HEK293 (cell line): Measurements from ENCODE around the gene SHROOM3.

Source experiments
- CTCF ChIA-PET: fragments of 350-600 bp; formaldehyde crosslinking; extraction: SDS; loops from one replicate; lab custom pipeline; 2021; ENCODE audit warnings: antibody characterized with exemption; lab: Yijun Ruan, JAX
- POLR2A ChIA-PET: fragments of 300-600 bp; formaldehyde crosslinking; extraction: SDS; loops from one replicate; lab custom pipeline; 2020; ENCODE audit warnings: antibody characterized with exemption, inconsistent platforms; lab: Yijun Ruan, JAX
- H3K27ac ChIP-seq: fragments of 200-500 bp; sonication (Bioruptor generic); 2 replicates; pipeline ENCODE4 v1.5.1; 2014; ENCODE audit warnings: low read depth, low read length, control low read depth, inconsistent platforms; ENCODE audit errors: extremely low read depth
- H3K36me3 ChIP-seq, 2 experiments: fragments of 200-500 bp in 1 of 2; sonication (Bioruptor generic) in 1 of 2; 1 replicate in 1 of 2; 2 replicates in 1 of 2; pipeline ENCODE4 v1.5.1; 2014 to 2017; ENCODE audit warnings: inconsistent platforms in 2 of 2, low read length in 2 of 2; ENCODE audit not compliant: control insufficient read depth in 2 of 2, insufficient read depth in 1 of 2
- H3K4me1 ChIP-seq: fragments of 200-500 bp; sonication (Bioruptor generic); 2 replicates; pipeline ENCODE4 v1.5.1; 2014; ENCODE audit warnings: mild to moderate bottlenecking, low read length, inconsistent platforms; ENCODE audit not compliant: control insufficient read depth, insufficient read depth
- H3K4me3 ChIP-seq: 2 replicates; pipeline ENCODE4 v1.5.1; 2011; ENCODE audit warnings: low read depth, mild to moderate bottlenecking, control low read depth, low read length, moderate library complexity
- H3K9me3 ChIP-seq: fragments of 200-500 bp; sonication (Bioruptor generic); 2 replicates; pipeline ENCODE4 v1.5.1; 2014; ENCODE audit warnings: low read depth, low read length, inconsistent platforms; ENCODE audit not compliant: control insufficient read depth, insufficient read depth
- ATF2 ChIP-seq: fragments of 450-650 bp; formaldehyde crosslinking; IDR thresholded peaks from 2 replicates; pipeline ENCODE4 v1.5.1; 2016; ENCODE audit warnings: missing biosample characterization, missing genetic modification characterization, low read depth
- CTCF ChIP-seq: fragments of 450-650 bp; formaldehyde crosslinking; IDR thresholded peaks from 2 replicates; pipeline ENCODE4 v1.5.1; 2016; ENCODE audit warnings: missing biosample characterization, missing genetic modification characterization
- EGR2 ChIP-seq: fragments of 450-650 bp; formaldehyde crosslinking; IDR thresholded peaks from 2 replicates; pipeline ENCODE4 v1.5.1; 2016; ENCODE audit warnings: low read depth, missing biosample characterization, missing genetic modification characterization
- GLIS2 ChIP-seq: fragments of 450-650 bp; formaldehyde crosslinking; IDR thresholded peaks from 2 replicates; pipeline ENCODE4 v1.5.1; 2016; ENCODE audit warnings: missing biosample characterization, missing genetic modification characterization
- PATZ1 ChIP-seq: fragments of 450-650 bp; formaldehyde crosslinking; IDR thresholded peaks from 2 replicates; pipeline ENCODE4 v1.5.1; 2016; ENCODE audit warnings: missing biosample characterization, missing genetic modification characterization
- SP2 ChIP-seq: fragments of 450-650 bp; formaldehyde crosslinking; IDR thresholded peaks from 2 replicates; pipeline ENCODE4 v1.5.1; 2016; ENCODE audit warnings: missing biosample characterization, missing genetic modification characterization
- ZBTB1 ChIP-seq: fragments of 450-650 bp; formaldehyde crosslinking; IDR thresholded peaks from 2 replicates; pipeline ENCODE4 v1.5.1; 2016; ENCODE audit warnings: missing biosample characterization, missing genetic modification characterization
- ZBTB20 ChIP-seq: fragments of 450-650 bp; formaldehyde crosslinking; IDR thresholded peaks from 2 replicates; pipeline ENCODE4 v1.5.1; 2016; ENCODE audit warnings: missing biosample characterization, missing genetic modification characterization
- ZFHX2 ChIP-seq: fragments of 450-650 bp; formaldehyde crosslinking; conservative IDR thresholded peaks from 2 replicates; pipeline ENCODE4 v1.5.1; 2016; ENCODE audit warnings: missing biosample characterization, missing genetic modification characterization
- ZNF133 ChIP-seq: fragments of 450-650 bp; formaldehyde crosslinking; IDR thresholded peaks from 2 replicates; pipeline ENCODE4 v1.5.1; 2016; ENCODE audit warnings: missing biosample characterization, missing genetic modification characterization
- ZNF146 ChIP-seq: fragments of 450-650 bp; formaldehyde crosslinking; IDR thresholded peaks from 2 replicates; pipeline ENCODE4 v1.5.1; 2016; ENCODE audit warnings: missing biosample characterization, missing genetic modification characterization
- ZNF302 ChIP-seq: fragments of 450-650 bp; formaldehyde crosslinking; IDR thresholded peaks from 2 replicates; pipeline ENCODE4 v1.5.1; 2016; ENCODE audit warnings: missing biosample characterization, missing genetic modification characterization, low read depth
- ZNF324 ChIP-seq: fragments of 450-650 bp; formaldehyde crosslinking; IDR thresholded peaks from 2 replicates; pipeline ENCODE4 v1.5.1; 2016; ENCODE audit warnings: missing biosample characterization, missing genetic modification characterization
- ZNF37A ChIP-seq: fragments of 450-650 bp; IDR thresholded peaks from 2 replicates; pipeline ENCODE4 v1.5.1; 2018; ENCODE audit warnings: missing biosample characterization, missing genetic modification characterization
- ZNF488 ChIP-seq: fragments of 450-650 bp; formaldehyde crosslinking; IDR thresholded peaks from 2 replicates; pipeline ENCODE4 v1.5.1; 2016; ENCODE audit warnings: missing biosample characterization, missing genetic modification characterization

Gene SHROOM3

GRCh38 chr4:76760193-76760592 lies 325.2 kb downstream of the SHROOM3 start:
- Histone ChIP-seq H3K4me3 (no peak overlapping the region), H3K27ac (no peak overlapping the region), H3K36me3 (peaks cover 0 to 52% of the 10 kb centered on the region in 2 experiments; a peak in 1 of 3 replicates), H3K4me1 (no peaks in the 10 kb centered on the region), H3K9me3 (no peaks in the 10 kb centered on the region)
- no peak for TF ChIP-seq SP2 (tag by site-specific recombination)
- no peak for TF ChIP-seq ZBTB1 (tag by site-specific recombination)
- no peak for TF ChIP-seq ZNF488 (tag by site-specific recombination)
- ChIA-PET CTCF (interaction anchor here (0.6 to 1.5 kb wide), 2 partner anchors 10 to 307 kb away, joined by 3 to 4 read pairs; no protein-coding TSS in a partner anchor), POLR2A (no interaction called here)

GRCh38 chr4:76762137-76763130 lies 327.4 kb downstream of the SHROOM3 start:
- TF ChIP-seq ZNF324 (no peak), ATF2 (tag by site-specific recombination) (no peak), CTCF (tag by site-specific recombination) (no peak), ZBTB20 (tag by site-specific recombination) (no peak), PATZ1 (no peak), ZNF37A (tag by site-specific recombination) (no peak), ZNF146 (no peak), ZNF133 (tag by site-specific recombination) (no peak), ZNF302 (tag by site-specific recombination) (no peak), GLIS2 (tag by site-specific recombination) (no peak), ZFHX2 (tag by site-specific recombination) (no peak), EGR2 (no peak)
- Histone ChIP-seq H3K4me1 (no peaks in the 10 kb centered on the region), H3K9me3 (no peaks in the 10 kb centered on the region), H3K4me3 (no peak overlapping the region), H3K27ac (no peak overlapping the region), H3K36me3 (peaks cover 0 to 31% of the 10 kb centered on the region in 2 experiments; a peak in 1 of 3 replicates)
- ChIA-PET POLR2A (no interaction called here), CTCF (interaction anchor here (0.7 kb wide), 1 partner anchor 18 kb away, joined by 3 read pairs; no protein-coding TSS in a partner anchor)
